ENCODE data around the gene LRP6.

LRP6 gene

DNA sequence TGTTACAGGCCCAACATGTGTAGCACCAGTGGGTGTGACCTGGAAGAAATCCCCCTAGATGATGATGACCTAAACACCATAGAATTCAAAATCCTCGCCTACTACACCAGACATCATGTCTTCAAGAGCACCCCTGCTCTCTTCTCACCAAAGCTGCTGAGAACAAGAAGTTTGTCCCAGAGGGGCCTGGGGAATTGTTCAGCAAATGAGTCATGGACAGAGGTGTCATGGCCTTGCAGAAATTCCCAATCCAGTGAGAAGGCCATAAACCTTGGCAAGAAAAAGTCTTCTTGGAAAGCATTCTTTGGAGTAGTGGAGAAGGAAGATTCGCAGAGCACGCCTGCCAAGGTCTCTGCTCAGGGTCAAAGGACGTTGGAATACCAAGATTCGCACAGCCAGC lies 187.6 kb downstream of the LRP6 start:
- DNase-seq (ENCODE audit: low read depth in 2 of 2, low spot score in 1 of 2): no peak

- no peak for DNase-seq (ENCODE audit: low read depth in 2 of 2, low spot score in 1 of 2)
Measured at GRCh38 chr12:12072064-12072760, 194.6 kb downstream of the LRP6 start.

- no peak for DNase-seq (ENCODE audit: low read depth in 2 of 2, low spot score in 1 of 2)
Measured at GRCh38 chr12:12070674-12071656, 195.9 kb downstream of the LRP6 start, which contains the start of gene BCL2L14. BCL2L14 (plus strand) TSS chr12:12070939; CDS start chr12:12079306, 8,367 bp downstream.

- no peak for DNase-seq (ENCODE audit: low read depth in 2 of 2, low spot score in 1 of 2)
Measured at GRCh38 chr12:12069821-12070548, 196.9 kb downstream of the LRP6 start.

DNA sequence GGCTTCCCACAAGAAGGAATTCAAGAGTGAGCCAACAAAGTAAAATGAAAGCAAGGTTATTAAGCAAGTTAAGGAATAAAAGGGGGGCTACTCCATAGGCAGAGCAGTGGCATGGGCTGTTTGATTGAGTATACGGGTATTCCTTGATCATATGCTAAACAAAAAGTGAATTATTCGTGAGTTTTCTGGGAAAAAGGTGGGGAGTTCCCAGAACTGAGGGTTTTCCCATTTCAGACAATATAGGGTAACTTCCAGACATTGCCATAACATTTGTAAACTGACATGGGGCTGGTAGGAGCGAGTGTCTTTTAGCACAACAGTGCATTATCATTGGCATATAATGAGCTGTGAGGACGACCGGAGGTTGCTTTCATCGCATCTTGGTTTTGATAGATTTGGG lies 198.1 kb downstream of the LRP6 start:
- DNase-seq (ENCODE audit: low read depth in 2 of 2, low spot score in 1 of 2): no peak

Data from stimulated activated CD8-positive, alpha-beta memory T cell treated with anti-CD3 and anti-CD28 coated beads, Interleukin-4, amount 100 ng/mL, for 4 hours (primary cell).